Liver (tissue), 9 donors: ENCODE results near the gene MYO5A. TPM values are rescaled to one million over a fixed set of nuclear protein-coding genes. Genes with fewer than 3 reads are reported as not detected.

Experiments
- DNase-seq: peaks from one replicate; pipeline ENCODE4 v3.0.0-alpha.2; 2017; ENCODE audit warnings: low spot score
- H3K27ac ChIP-seq, 2 donors: one replicate each; pipeline ENCODE4 v1.7.0; 2013; ENCODE audit warnings: inconsistent platforms in 2 of 2, low read length in 2 of 2, control low read depth in 1 of 2, low read depth in 1 of 2, mild to moderate bottlenecking in 1 of 2
- H3K27me3 ChIP-seq, 4 donors: one replicate each; pipeline versions ENCODE4 v1.6.1 to v1.7.0; 2013; ENCODE audit warnings: low read length in 3 of 4, inconsistent platforms in 1 of 4, mild to moderate bottlenecking in 1 of 4, moderate library complexity in 1 of 4; ENCODE audit not compliant: control insufficient read depth in 4 of 4, insufficient read depth in 4 of 4
- H3K36me3 ChIP-seq, 4 donors: one replicate each; pipeline versions ENCODE4 v1.6.1 to v1.7.0; 2013; ENCODE audit warnings: low read length in 3 of 4, mild to moderate bottlenecking in 3 of 4, low read depth in 1 of 4, moderate library complexity in 1 of 4; ENCODE audit not compliant: control insufficient read depth in 4 of 4, insufficient read depth in 3 of 4
- H3K4me1 ChIP-seq, 4 donors: one replicate each; pipeline versions ENCODE4 v1.6.1 to v1.7.0; 2013; ENCODE audit warnings: low read length in 3 of 4, mild to moderate bottlenecking in 3 of 4, moderate library complexity in 1 of 4; ENCODE audit not compliant: control insufficient read depth in 4 of 4, insufficient read depth in 4 of 4
- H3K4me3 ChIP-seq, 3 donors: one replicate each; pipeline versions ENCODE4 v1.6.1 to v1.7.0; 2013; ENCODE audit warnings: low read length in 3 of 3, control low read depth in 1 of 3, low read depth in 1 of 3, mild to moderate bottlenecking in 1 of 3
- H3K9ac ChIP-seq, 2 donors: one replicate each; pipeline ENCODE4 v1.7.0; 2013; ENCODE audit warnings: low read length in 2 of 2, mild to moderate bottlenecking in 2 of 2, moderate library complexity in 2 of 2, control low read depth in 1 of 2, low read depth in 1 of 2
- H3K9me3 ChIP-seq, 4 donors: one replicate each; pipeline versions ENCODE4 v1.6.1 to v1.7.0; 2013; ENCODE audit warnings: low read length in 3 of 4; ENCODE audit not compliant: control insufficient read depth in 4 of 4
- FOXA1 ChIP-seq: IDR thresholded peaks from 2 replicates; pipeline ENCODE4 v1.6.1; 2016; ENCODE audit warnings: antibody characterized with exemption
- FOXA2 ChIP-seq: IDR thresholded peaks from 2 replicates; pipeline ENCODE4 v1.6.1; 2016; ENCODE audit warnings: antibody characterized with exemption
- GABPA ChIP-seq, 2 donors: IDR thresholded peaks in 1 of 2; conservative IDR thresholded peaks in 1 of 2; 2 replicates each; pipeline ENCODE4 v1.6.1; 2016; ENCODE audit warnings: antibody characterized with exemption in 2 of 2, mild to moderate bottlenecking in 1 of 2, moderate library complexity in 1 of 2
- HNF4A ChIP-seq, 2 donors: conservative IDR thresholded peaks; 2 replicates each; pipeline ENCODE4 v1.6.1; 2016; ENCODE audit warnings: antibody characterized with exemption in 2 of 2, mild to moderate bottlenecking in 2 of 2
- JUND ChIP-seq, 2 donors: IDR thresholded peaks; 2 replicates each; pipeline ENCODE4 v1.6.1; 2016; ENCODE audit warnings: antibody characterized with exemption in 2 of 2
- RAD21 ChIP-seq, 2 donors: IDR thresholded peaks; 2 replicates each; pipeline ENCODE4 v1.6.1; 2016; ENCODE audit warnings: antibody characterized with exemption in 2 of 2, mild to moderate bottlenecking in 2 of 2
- RXRA ChIP-seq, 2 donors: IDR thresholded peaks; 2 replicates each; pipeline ENCODE4 v1.6.1; 2017 to 2018; ENCODE audit warnings: antibody characterized with exemption in 2 of 2, mild to moderate bottlenecking in 1 of 2
- SP1 ChIP-seq: IDR thresholded peaks from 2 replicates; pipeline ENCODE4 v1.6.1; 2018; ENCODE audit warnings: antibody characterized with exemption, mild to moderate bottlenecking
- YY1 ChIP-seq: IDR thresholded peaks from 2 replicates; pipeline ENCODE4 v1.6.1; 2016; ENCODE audit warnings: antibody characterized with exemption, mild to moderate bottlenecking
- WGBS: extraction: QIAGEN DNeasy Blood & Tissue Kit; methylation state at CpG from one replicate; pipeline ENCODE4 v1.1.7; 2013; 5-methylcytosine and 5-hydroxymethylcytosine counted together
- polyA plus RNA-seq, 2 donors: library from polyadenylated mRNA; stranded (reverse) in 1 of 2; unstranded in 1 of 2; fragments of 200-250 nt in 1 of 2; fragments of >200 nt in 1 of 2; fragmentation: Nextera tagmentation in 1 of 2; extraction: Ambion mirVana in 1 of 2; gene quantifications; one replicate each; pipeline versions ENCODE4 v1.2.1 to v1.2.3, GENCODE V29; 2013 to 2015
- total RNA-seq, 2 donors: library from RNA; depleted of rRNA; stranded (reverse); fragments of >200 nt; gene quantifications; one replicate each; pipeline ENCODE4 v1.2.3, GENCODE V29; 2014
- TF ChIP-seq, protein P1 (sequence below): fragments of 150-350 bp; IDR thresholded peaks from 2 replicates; pipeline ENCODE4 v1.5.1; 2017; ENCODE audit warnings: improper control_type of control experiment, low read depth, low read length; ENCODE audit not compliant: missing input control
- TF ChIP-seq, protein P2 (sequence below): IDR thresholded peaks from 2 replicates; pipeline ENCODE4 v1.6.1; 2016; ENCODE audit warnings: antibody characterized with exemption
- TF ChIP-seq, protein P3 (sequence below): IDR thresholded peaks from 2 replicates; pipeline ENCODE4 v1.6.1; 2016; ENCODE audit warnings: antibody characterized with exemption
- TF ChIP-seq, protein P4 (sequence below): IDR thresholded peaks from 2 replicates; pipeline ENCODE4 v1.6.1; 2016; ENCODE audit warnings: antibody characterized with exemption, mild to moderate bottlenecking
- donor health status: healthy.
- donor health status: healthy.
- donor health status: healthy.
- donor health status: healthy.
- donor health status: healthy.

MYO5A gene
- total and polyA plus RNA-seq, 4 donors: 1.0 to 7.1 (median 3.0) TPM

DNA sequence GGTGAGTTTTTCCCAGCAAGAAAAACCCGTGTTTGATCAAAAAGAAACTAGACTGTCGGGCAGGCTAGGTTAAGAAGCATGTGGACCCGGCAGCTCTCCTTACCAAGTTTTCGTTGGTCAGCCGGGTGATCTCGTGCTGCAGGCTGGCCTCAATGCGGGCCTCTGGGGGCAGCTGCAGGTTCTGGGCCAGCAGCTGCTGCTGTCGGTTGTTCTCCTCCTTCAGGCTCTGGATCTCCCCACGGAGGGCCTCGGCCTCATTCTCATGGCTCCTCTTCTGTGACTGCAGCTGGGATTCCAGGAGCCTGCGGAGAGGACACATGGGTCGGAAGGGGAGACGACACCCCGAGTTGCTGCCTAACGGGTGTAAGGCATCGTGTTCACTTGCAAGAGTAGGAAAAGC lies 188.6 kb downstream of the MYO5A start:
- no peak overlapping the region for H3K4me3 ChIP-seq
- no peak overlapping the region for H3K27ac ChIP-seq
- no peaks in the 10 kb centered on the region for H3K27me3 ChIP-seq
- TF ChIP-seq, protein P1, sequence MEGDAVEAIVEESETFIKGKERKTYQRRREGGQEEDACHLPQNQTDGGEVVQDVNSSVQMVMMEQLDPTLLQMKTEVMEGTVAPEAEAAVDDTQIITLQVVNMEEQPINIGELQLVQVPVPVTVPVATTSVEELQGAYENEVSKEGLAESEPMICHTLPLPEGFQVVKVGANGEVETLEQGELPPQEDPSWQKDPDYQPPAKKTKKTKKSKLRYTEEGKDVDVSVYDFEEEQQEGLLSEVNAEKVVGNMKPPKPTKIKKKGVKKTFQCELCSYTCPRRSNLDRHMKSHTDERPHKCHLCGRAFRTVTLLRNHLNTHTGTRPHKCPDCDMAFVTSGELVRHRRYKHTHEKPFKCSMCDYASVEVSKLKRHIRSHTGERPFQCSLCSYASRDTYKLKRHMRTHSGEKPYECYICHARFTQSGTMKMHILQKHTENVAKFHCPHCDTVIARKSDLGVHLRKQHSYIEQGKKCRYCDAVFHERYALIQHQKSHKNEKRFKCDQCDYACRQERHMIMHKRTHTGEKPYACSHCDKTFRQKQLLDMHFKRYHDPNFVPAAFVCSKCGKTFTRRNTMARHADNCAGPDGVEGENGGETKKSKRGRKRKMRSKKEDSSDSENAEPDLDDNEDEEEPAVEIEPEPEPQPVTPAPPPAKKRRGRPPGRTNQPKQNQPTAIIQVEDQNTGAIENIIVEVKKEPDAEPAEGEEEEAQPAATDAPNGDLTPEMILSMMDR: no peak
- TF ChIP-seq YY1: no peak
- TF ChIP-seq, protein P2, sequence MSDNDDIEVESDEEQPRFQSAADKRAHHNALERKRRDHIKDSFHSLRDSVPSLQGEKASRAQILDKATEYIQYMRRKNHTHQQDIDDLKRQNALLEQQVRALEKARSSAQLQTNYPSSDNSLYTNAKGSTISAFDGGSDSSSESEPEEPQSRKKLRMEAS: no peak
- no peak for TF ChIP-seq SP1
- TF ChIP-seq FOXA1: no peak
- TF ChIP-seq JUND (IDR thresholded peaks at IDR 0.05): no peak
- TF ChIP-seq, protein P3, sequence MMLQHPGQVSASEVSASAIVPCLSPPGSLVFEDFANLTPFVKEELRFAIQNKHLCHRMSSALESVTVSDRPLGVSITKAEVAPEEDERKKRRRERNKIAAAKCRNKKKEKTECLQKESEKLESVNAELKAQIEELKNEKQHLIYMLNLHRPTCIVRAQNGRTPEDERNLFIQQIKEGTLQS: no peak
- 97% methylated on average over 16 of the region's 16 CpGs for WGBS
- no peaks in the 10 kb centered on the region for H3K9me3 ChIP-seq
- H3K4me1 ChIP-seq: no peaks in the 10 kb centered on the region
- H3K9ac ChIP-seq: no peak overlapping the region
- no peak for DNase-seq
- peaks cover 0 to 4% (median under 1%) of the 10 kb centered on the region in 4 donors for H3K36me3 ChIP-seq

DNA sequence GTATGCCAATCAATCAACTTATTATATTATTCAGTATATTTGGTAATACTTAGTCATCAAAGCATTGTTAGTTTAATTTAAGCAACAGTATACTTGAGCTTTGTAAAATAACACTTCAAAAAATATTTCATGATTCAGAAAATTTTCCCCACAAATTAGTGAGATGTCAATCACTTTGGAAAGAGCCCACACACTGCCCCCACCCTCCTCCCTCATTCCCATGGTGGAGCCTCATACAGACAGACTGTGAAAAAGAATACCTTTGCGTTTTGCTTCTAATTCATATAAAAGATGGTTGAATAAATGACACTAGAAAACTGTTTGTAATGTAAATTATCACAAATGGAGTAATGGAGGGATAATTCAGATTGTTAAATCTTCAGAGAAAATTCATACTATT lies 189.8 kb downstream of the MYO5A start:
- no peaks in the 10 kb centered on the region for H3K9me3 ChIP-seq
- TF ChIP-seq FOXA2 (no peak), GABPA (IDR thresholded peaks at IDR 0.05 in 1 of 2, conservative IDR thresholded peaks at IDR 0.05 in 1 of 2) (no peak), JUND (IDR thresholded peaks at IDR 0.05) (no peak), RXRA (IDR thresholded peaks at IDR 0.05) (no peak), RAD21 (IDR thresholded peaks at IDR 0.05) (no peak), HNF4A (conservative IDR thresholded peaks at IDR 0.05) (no peak), SP1 (no peak)
- TF ChIP-seq, protein P1: no peak
- TF ChIP-seq, protein P4, sequence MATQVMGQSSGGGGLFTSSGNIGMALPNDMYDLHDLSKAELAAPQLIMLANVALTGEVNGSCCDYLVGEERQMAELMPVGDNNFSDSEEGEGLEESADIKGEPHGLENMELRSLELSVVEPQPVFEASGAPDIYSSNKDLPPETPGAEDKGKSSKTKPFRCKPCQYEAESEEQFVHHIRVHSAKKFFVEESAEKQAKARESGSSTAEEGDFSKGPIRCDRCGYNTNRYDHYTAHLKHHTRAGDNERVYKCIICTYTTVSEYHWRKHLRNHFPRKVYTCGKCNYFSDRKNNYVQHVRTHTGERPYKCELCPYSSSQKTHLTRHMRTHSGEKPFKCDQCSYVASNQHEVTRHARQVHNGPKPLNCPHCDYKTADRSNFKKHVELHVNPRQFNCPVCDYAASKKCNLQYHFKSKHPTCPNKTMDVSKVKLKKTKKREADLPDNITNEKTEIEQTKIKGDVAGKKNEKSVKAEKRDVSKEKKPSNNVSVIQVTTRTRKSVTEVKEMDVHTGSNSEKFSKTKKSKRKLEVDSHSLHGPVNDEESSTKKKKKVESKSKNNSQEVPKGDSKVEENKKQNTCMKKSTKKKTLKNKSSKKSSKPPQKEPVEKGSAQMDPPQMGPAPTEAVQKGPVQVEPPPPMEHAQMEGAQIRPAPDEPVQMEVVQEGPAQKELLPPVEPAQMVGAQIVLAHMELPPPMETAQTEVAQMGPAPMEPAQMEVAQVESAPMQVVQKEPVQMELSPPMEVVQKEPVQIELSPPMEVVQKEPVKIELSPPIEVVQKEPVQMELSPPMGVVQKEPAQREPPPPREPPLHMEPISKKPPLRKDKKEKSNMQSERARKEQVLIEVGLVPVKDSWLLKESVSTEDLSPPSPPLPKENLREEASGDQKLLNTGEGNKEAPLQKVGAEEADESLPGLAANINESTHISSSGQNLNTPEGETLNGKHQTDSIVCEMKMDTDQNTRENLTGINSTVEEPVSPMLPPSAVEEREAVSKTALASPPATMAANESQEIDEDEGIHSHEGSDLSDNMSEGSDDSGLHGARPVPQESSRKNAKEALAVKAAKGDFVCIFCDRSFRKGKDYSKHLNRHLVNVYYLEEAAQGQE: no peak
- TF ChIP-seq, protein P3: no peak
- H3K4me1 ChIP-seq: no peaks in the 10 kb centered on the region
- H3K27ac ChIP-seq: no peak overlapping the region
- peaks cover 0 to 4% (median under 1%) of the 10 kb centered on the region in 4 donors for H3K36me3 ChIP-seq
- no peak for DNase-seq
- no peaks in the 10 kb centered on the region for H3K27me3 ChIP-seq
- WGBS: 99% methylated on average over 1 of the region's 1 CpG
- H3K4me3 ChIP-seq: no peak overlapping the region
- H3K9ac ChIP-seq: no peak overlapping the region
